Measurements from ENCODE around the gene MTREX. TPM values are rescaled to one million over a fixed set of nuclear protein-coding genes. Genes with fewer than 3 reads are reported as not detected.
A peak's percentile ranks its signal among the peaks of the same experiment; 100 is the strongest.

MTREX gene
- total and polyA plus RNA-seq, 2 donors (not counting 1 experiment from before 2014, with no cell fraction given): 7.9 to 94.0 TPM

DNA sequence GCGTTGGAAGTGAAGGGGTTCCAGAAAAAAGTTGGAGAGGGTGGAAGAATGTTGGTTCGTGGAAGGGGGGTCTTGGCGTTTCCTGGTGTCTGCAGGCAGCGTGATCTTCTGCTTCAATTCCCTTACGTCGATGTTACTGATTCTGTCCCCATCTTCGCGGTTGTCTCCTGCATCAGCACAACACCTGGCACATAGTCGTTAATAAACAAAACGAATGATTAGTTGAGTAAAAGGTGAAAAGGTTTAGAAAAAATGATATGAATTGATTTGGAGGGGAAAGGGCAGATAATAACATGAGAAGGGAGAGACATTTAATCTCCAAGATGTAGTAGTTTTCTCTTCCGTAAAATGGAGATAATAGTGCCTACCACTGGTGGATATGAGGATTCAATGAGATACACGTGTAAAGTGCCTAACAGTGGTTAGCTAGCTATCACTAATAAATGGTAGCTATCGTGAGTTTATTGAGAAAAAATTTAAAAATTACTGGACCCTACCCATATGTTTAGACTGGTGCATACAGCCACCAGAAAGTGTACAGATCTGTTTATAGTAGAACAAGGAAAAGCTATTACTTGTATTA is 556 bp downstream of the MTREX start:
- ChIA-PET POLR2A (interaction anchor here (0.7 to 1.8 kb wide), 3 partner anchors 226 to 1866 kb away, joined by 3 to 4 read pairs (median 3); partner anchors contain the start of gene PLPP1), CTCF (interaction anchor here (0.6 to 0.8 kb wide), 2 partner anchors 15 to 791 kb away, joined by 3 to 7 read pairs; partner anchors contain the start of gene SNX18)
- DNase-seq (no peak), ATAC-seq (ENCODE audit: low read depth) (no peak)
- Histone ChIP-seq H3K79me2 (ENCODE audit: control insufficient read depth, insufficient read depth, low read length) (peaks cover 89% of the 10 kb centered on the region), H3K4me3 (ENCODE audit: control extremely low read depth in 1 of 5, extremely low read depth in 1 of 5, insufficient read depth in 1 of 5, low read depth in 2 of 5, low read length in 4 of 5) (peak overlapping the region; percentile 68 to 99 (median 96)), H3K36me3 (replicated peaks in 1 of 2; ENCODE audit: control extremely low read depth in 1 of 2, control insufficient read depth in 1 of 2, extremely low read depth in 1 of 2, insufficient read depth in 2 of 2, low read length in 1 of 2) (peaks cover 2 to 4% of the 10 kb centered on the region in 2 experiments), H2AFZ (ENCODE audit: insufficient read depth, low read depth, low read length, poor library complexity, severe bottlenecking) (peak overlapping the region; percentile 98), H3K9me3 (ENCODE audit: control extremely low read depth in 1 of 3, control insufficient read depth in 2 of 3, insufficient read depth in 1 of 3, low read length in 2 of 3) (no peaks in the 10 kb centered on the region), H4K20me1 (ENCODE audit: control insufficient read depth, insufficient read depth, low read length, poor library complexity, severe bottlenecking) (peaks cover 11% of the 10 kb centered on the region), H3K27ac (ENCODE audit: low read length in 2 of 2) (peak overlapping the region; percentile 88 to 98), H3K9ac (ENCODE audit: low read length) (peak overlapping the region; percentile 99), H3K27me3 (replicated peaks in 1 of 4; ENCODE audit: control extremely low read depth in 1 of 4, control insufficient read depth in 3 of 4, insufficient read depth in 4 of 4, low read length in 3 of 4) (no peaks in the 10 kb centered on the region), H3K4me1 (ENCODE audit: control insufficient read depth in 2 of 2, insufficient read depth in 2 of 2, low read length in 2 of 2) (peaks cover 43 to 45% of the 10 kb centered on the region in 2 donors), H3K4me2 (replicated peaks; ENCODE audit: low read depth, low read length, poor library complexity, severe bottlenecking) (peak overlapping the region; percentile 91)
- Mint-ChIP-seq H3K4me1 (peaks cover 31% of the 10 kb centered on the region), H3K9me3 (ENCODE audit: insufficient read depth) (no peaks in the 10 kb centered on the region), H3K4me3 (no peak overlapping the region), H3K27ac (no peak overlapping the region), H3K27me3 (no peaks in the 10 kb centered on the region)
- WGBS (ENCODE audit: insufficient coverage): 0% methylated on average over 1 of the region's 13 CpGs
- no peak for TF ChIP-seq EZH2 (IDR thresholded peaks at IDR 0.05; ENCODE audit: borderline replicate concordance, insufficient read depth, low read depth, low read length, poor library complexity, severe bottlenecking)
- TF ChIP-seq, protein P1, sequence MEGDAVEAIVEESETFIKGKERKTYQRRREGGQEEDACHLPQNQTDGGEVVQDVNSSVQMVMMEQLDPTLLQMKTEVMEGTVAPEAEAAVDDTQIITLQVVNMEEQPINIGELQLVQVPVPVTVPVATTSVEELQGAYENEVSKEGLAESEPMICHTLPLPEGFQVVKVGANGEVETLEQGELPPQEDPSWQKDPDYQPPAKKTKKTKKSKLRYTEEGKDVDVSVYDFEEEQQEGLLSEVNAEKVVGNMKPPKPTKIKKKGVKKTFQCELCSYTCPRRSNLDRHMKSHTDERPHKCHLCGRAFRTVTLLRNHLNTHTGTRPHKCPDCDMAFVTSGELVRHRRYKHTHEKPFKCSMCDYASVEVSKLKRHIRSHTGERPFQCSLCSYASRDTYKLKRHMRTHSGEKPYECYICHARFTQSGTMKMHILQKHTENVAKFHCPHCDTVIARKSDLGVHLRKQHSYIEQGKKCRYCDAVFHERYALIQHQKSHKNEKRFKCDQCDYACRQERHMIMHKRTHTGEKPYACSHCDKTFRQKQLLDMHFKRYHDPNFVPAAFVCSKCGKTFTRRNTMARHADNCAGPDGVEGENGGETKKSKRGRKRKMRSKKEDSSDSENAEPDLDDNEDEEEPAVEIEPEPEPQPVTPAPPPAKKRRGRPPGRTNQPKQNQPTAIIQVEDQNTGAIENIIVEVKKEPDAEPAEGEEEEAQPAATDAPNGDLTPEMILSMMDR (IDR thresholded peaks at IDR 0.05): no peak
- intact Hi-C loops (cut with micrococcal nuclease): loop anchor here (2.0 to 10.0 kb wide), 5 partner anchors 16 to 1866 kb away; partner anchors contain the start of genes ARL15, CCNO and GPBP1

Data from B cell (primary cell).